Panc1 (cell line): ENCODE measurements around the gene LSM2. TPM values are rescaled to one million over a fixed set of nuclear protein-coding genes. Genes with fewer than 3 reads are reported as not detected.

Experiments used
- ATAC-seq: fragments of 200-7000 bp; cut with Tn5 transposase; 2 replicates; pipeline ENCODE4 v1.9.1; 2020; ENCODE audit warnings: mild to moderate bottlenecking, moderate library complexity
- BruUV-seq: library from RNA; stranded (reverse); fragments of 400-500 nt; replicated peaks from 2 replicates; lab custom pipeline; 2021; lab: Mats Ljungman, UMichigan
- CTCF ChIA-PET: fragments of 300-600 bp; sonication (Branson Sonifier 250); formaldehyde crosslinking; loops from one replicate; lab custom pipeline; 2022; ENCODE audit warnings: antibody characterized with exemption; lab: Charles Lee
- POLR2A ChIA-PET: fragments of 300-600 bp; sonication (Branson Sonifier 250); formaldehyde crosslinking; loops from one replicate; lab custom pipeline; 2022; ENCODE audit warnings: antibody characterized with exemption; lab: Charles Lee
- DNase-seq: peaks from one replicate; pipeline ENCODE4 v3.0.0-alpha.2; 2010; ENCODE audit warnings: low read depth, low spot score
- H3K27ac ChIP-seq: 2 replicates; pipeline ENCODE4 v1.5.1; 2011; ENCODE audit warnings: mild to moderate bottlenecking, low read length, inconsistent platforms
- H3K27me3 ChIP-seq: fragments of 200-500 bp; sonication (Bioruptor generic); 2 replicates; pipeline ENCODE4 v1.6.0; 2014; ENCODE audit warnings: low read length, inconsistent platforms; ENCODE audit not compliant: control insufficient read depth, insufficient read depth
- H3K36me3 ChIP-seq: fragments of 200-500 bp; sonication (Bioruptor generic); 2 replicates; pipeline ENCODE4 v1.5.1; 2014; ENCODE audit warnings: inconsistent platforms, mild to moderate bottlenecking, low read length, moderate library complexity; ENCODE audit not compliant: control insufficient read depth, insufficient read depth
- H3K4me1 ChIP-seq: 2 replicates; pipeline ENCODE4 v1.5.1; 2011; ENCODE audit warnings: inconsistent platforms, mild to moderate bottlenecking, low read length, moderate library complexity; ENCODE audit not compliant: control insufficient read depth, insufficient read depth
- H3K4me3 ChIP-seq, 2 experiments: 2 replicates each; pipeline ENCODE4 v1.5.1; 2011 to 2012; ENCODE audit warnings: low read depth in 2 of 2, low read length in 2 of 2, mild to moderate bottlenecking in 2 of 2, inconsistent platforms in 1 of 2, moderate library complexity in 1 of 2
- H3K9me3 ChIP-seq: fragments of 200-500 bp; sonication (Bioruptor generic); 2 replicates; pipeline ENCODE4 v1.5.1; 2014; ENCODE audit warnings: low read depth, mild to moderate bottlenecking, inconsistent platforms, low read length, moderate library complexity; ENCODE audit not compliant: control insufficient read depth, insufficient read depth
- POLR2AphosphoS5 ChIP-seq: IDR thresholded peaks from 2 replicates; pipeline ENCODE4 v1.6.1; 2012; ENCODE audit warnings: mild to moderate bottlenecking, low read depth, low read length, moderate library complexity
- REST ChIP-seq, 2 experiments: IDR thresholded peaks; 2 replicates each; pipeline ENCODE4 v1.6.1; 2011 to 2012; ENCODE audit warnings: low read depth in 2 of 2, control low read depth in 1 of 2, low read length in 1 of 2, mild to moderate bottlenecking in 1 of 2, moderate library complexity in 1 of 2; ENCODE audit not compliant: insufficient read depth in 1 of 2
- SIN3A ChIP-seq: IDR thresholded peaks from 2 replicates; pipeline ENCODE4 v1.6.1; 2012; ENCODE audit warnings: low read depth, mild to moderate bottlenecking, low read length, moderate library complexity, borderline replicate concordance; ENCODE audit not compliant: insufficient read depth
- TCF7L2 ChIP-seq: IDR thresholded peaks from 2 replicates; pipeline ENCODE4 v1.6.1; 2011; ENCODE audit warnings: mild to moderate bottlenecking, low read depth, low read length, inconsistent platforms
- in situ Hi-C: cut with HindIII; loops from 2 replicates; pipeline ENCODE4 v1.10.0; 2016; ENCODE audit warnings: low sequenced_read_pairs, low pct_unique_long_range_greater_than_20kb
- intact Hi-C: fragments of 100-400 bp; cut with micrococcal nuclease; formaldehyde crosslinking; loops from one replicate; pipeline ENCODE4 v1.10.0; 2022; ENCODE audit not compliant: unreplicated experiment
- total RNA-seq: library from RNA; stranded (reverse); gene quantifications from one replicate; pipeline ENCODE4 v1.2.1, GENCODE V29; 2021; ENCODE audit not compliant: unreplicated experiment

Gene LSM2
- total RNA-seq, 1 experiment from 2014 or later = 89.7 TPM

- DNase-seq = no peak
- H3K27me3 ChIP-seq = no peaks in the 10 kb centered on the region
- peak; percentile 86 for ATAC-seq
- H3K36me3 ChIP-seq = no peaks in the 10 kb centered on the region
- H3K27ac ChIP-seq = no peak overlapping the region
- 0 out of 2 replicates have a peak, but pooled peaks cover 3% of the 10 kb centered on the region for H3K4me1 ChIP-seq
- in situ Hi-C loops (no loop called here), intact Hi-C loops (no loop called here)
- no peak overlapping the region for H3K4me3 ChIP-seq
- no TSS peak for BruUV-seq
- CTCF ChIA-PET = no interaction called here
- TF ChIP-seq POLR2AphosphoS5 = 0 out of 2 replicates have a peak, but pooled peaks have one; percentile 33
- no peak for TF ChIP-seq REST (IDR thresholded peaks at IDR 0.05; ENCODE audit: insufficient read depth in 1 of 2, low read depth in 2 of 2, low read length in 1 of 2)
- no peak for TF ChIP-seq SIN3A
- POLR2A ChIA-PET = interaction anchor here (1.8 kb wide), 1 partner anchor 14 kb away, joined by 6 read pairs; no protein-coding TSS in a partner anchor
- no peaks in the 10 kb centered on the region for H3K9me3 ChIP-seq
Observed at GRCh38 chr6:31752739-31753319, 53.9 kb downstream of the LSM2 start.

- DNase-seq (no peak), ATAC-seq (no peak)
- no TSS peak for BruUV-seq
- Histone ChIP-seq H3K27ac (no peak overlapping the region), H3K27me3 (no peaks in the 10 kb centered on the region), H3K4me3 (no peak overlapping the region), H3K9me3 (no peaks in the 10 kb centered on the region), H3K4me1 (0 out of 2 replicates have a peak, but pooled peaks cover 3% of the 10 kb centered on the region), H3K36me3 (no peaks in the 10 kb centered on the region)
- intact Hi-C loops (no loop called here), in situ Hi-C loops (no loop called here)
- ChIA-PET CTCF (no interaction called here), POLR2A (no interaction called here)
- no peak for TF ChIP-seq TCF7L2
- no peak for TF ChIP-seq REST (IDR thresholded peaks at IDR 0.05; ENCODE audit: insufficient read depth in 1 of 2, low read depth in 2 of 2, low read length in 1 of 2)
- TF ChIP-seq SIN3A = no peak
- no peak; the same call in 1 of the 2 replicates for TF ChIP-seq POLR2AphosphoS5
Observed at GRCh38 chr6:31750411-31751022, 56.2 kb downstream of the LSM2 start.
